Type B pancreatic cell (in vitro differentiated cells): ENCODE data around the gene GNB1L. TPM values are rescaled to one million over a fixed set of nuclear protein-coding genes. Genes with fewer than 3 reads are reported as not detected.
"Not testable (repeated sequence)": the region's sequence is repeated elsewhere in the genome, so short reads cannot be mapped to it uniquely, and the experiment has no call there.

ENCODE experiments used
- DNase-seq: peaks from one replicate; pipeline ENCODE4 v3.0.0; 2021; ENCODE audit warnings: mixed read lengths; ENCODE audit not compliant: unreplicated experiment; ENCODE audit errors: extremely low spot score
- H3K27ac Mint-ChIP-seq: 2 replicates; pipeline ENCODE4 v1.8.0; 2021; ENCODE audit warnings: mild to moderate bottlenecking, mixed read lengths
- H3K27me3 Mint-ChIP-seq: 2 replicates; pipeline ENCODE4 v1.8.0; 2021; ENCODE audit warnings: mixed read lengths
- H3K36me3 Mint-ChIP-seq: 2 replicates; pipeline ENCODE4 v1.8.0; 2021; ENCODE audit warnings: mixed read lengths
- H3K4me1 Mint-ChIP-seq: one replicate; pipeline ENCODE4 v1.8.0; 2021; ENCODE audit warnings: mixed read lengths; ENCODE audit not compliant: unreplicated experiment
- H3K4me3 Mint-ChIP-seq: 2 replicates; pipeline ENCODE4 v1.8.0; 2021; ENCODE audit warnings: mild to moderate bottlenecking, mixed read lengths
- H3K9me3 Mint-ChIP-seq: 2 replicates; pipeline ENCODE4 v1.8.0; 2021; ENCODE audit warnings: mixed read lengths
- total RNA-seq: library from RNA; stranded (reverse); gene quantifications from 2 replicates; pipeline ENCODE4 v1.2.1, GENCODE V29; 2021; ENCODE audit warnings: low replicate concordance
- TF ChIP-seq, protein P1 (sequence below): fragments of 200-600 bp; sonication (generic); conservative IDR thresholded peaks from 2 replicates; pipeline ENCODE4 v1.5.0; 2021; ENCODE audit warnings: antibody characterized with exemption, mild to moderate bottlenecking

GNB1L gene
- total RNA-seq, 1 donor from 2014 or later = 7.7 TPM

DNA sequence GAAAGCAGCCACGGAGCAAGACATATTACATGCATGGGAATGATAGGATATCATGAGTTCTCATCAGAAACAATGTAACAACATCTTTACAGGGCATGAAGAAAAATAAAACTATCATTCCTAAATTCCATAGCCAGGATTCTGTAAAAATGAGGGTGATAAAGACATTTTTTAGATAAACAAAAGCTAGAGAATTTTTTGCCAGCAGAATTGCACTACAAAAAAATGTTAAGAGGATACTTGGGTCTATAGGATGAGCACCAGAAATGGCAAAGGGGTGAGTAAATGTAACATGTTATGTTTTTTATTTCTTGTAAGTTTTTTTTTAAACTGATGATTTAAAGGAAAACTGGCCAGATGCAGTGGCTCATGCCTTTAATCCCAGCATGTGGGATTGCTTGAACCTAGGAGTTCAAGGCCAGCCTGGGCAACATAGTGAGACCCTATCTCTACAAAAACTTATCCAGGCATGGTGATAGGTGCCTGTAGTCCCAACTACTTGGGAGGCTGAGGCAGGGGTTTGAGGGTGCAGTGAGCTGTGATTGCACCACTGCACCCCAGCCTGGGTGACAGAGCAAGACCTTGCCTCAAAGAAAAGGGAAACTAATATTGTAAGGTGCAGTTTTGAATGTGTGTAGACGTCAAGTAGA is 60.9 kb downstream of the GNB1L start:
- Mint-ChIP-seq H3K36me3 (peaks cover 15% of the 10 kb centered on the region), H3K27ac (no peak overlapping the region), H3K4me3 (no peak overlapping the region), H3K9me3 (peaks cover 14% of the 10 kb centered on the region), H3K27me3 (no peaks in the 10 kb centered on the region), H3K4me1 (peaks cover 9% of the 10 kb centered on the region)
- no peak for DNase-seq
- TF ChIP-seq, protein P1, sequence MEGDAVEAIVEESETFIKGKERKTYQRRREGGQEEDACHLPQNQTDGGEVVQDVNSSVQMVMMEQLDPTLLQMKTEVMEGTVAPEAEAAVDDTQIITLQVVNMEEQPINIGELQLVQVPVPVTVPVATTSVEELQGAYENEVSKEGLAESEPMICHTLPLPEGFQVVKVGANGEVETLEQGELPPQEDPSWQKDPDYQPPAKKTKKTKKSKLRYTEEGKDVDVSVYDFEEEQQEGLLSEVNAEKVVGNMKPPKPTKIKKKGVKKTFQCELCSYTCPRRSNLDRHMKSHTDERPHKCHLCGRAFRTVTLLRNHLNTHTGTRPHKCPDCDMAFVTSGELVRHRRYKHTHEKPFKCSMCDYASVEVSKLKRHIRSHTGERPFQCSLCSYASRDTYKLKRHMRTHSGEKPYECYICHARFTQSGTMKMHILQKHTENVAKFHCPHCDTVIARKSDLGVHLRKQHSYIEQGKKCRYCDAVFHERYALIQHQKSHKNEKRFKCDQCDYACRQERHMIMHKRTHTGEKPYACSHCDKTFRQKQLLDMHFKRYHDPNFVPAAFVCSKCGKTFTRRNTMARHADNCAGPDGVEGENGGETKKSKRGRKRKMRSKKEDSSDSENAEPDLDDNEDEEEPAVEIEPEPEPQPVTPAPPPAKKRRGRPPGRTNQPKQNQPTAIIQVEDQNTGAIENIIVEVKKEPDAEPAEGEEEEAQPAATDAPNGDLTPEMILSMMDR = no peak

- Mint-ChIP-seq H3K4me1 (peaks cover 9% of the 10 kb centered on the region), H3K4me3 (no peak overlapping the region), H3K27ac (no peak overlapping the region), H3K9me3 (peaks cover 14% of the 10 kb centered on the region), H3K36me3 (peaks cover 15% of the 10 kb centered on the region), H3K27me3 (no peaks in the 10 kb centered on the region)
- TF ChIP-seq, protein P1 = no peak
- DNase-seq = no peak
These were observed 61.5 kb downstream of the GNB1L start for GRCh38 chr22:19793161-19793560.

DNA sequence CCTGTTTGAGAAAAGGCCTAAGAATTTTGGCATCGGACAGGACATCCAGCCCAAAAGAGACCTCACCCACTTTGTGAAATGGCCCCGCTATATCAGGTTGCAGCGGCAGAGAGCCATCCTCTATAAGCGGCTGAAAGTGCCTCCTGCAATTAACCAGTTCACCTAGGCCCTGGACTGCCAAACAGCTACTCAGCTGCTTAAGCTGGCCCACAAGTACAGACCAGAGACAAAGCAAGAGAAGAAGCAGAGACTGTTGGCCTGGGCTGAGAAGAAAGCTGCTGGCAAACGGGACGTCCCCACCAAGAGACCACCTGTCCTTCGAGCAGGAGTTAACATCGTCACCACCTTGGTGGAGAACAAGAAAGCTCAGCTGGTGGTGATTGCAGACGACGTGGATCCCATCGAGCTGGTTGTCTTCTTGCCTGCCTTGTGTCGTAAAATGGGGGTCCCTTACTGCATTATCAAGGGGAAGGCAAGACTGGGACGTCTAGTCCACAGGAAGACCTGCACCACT is 62.2 kb downstream of the GNB1L start:
- H3K27ac Mint-ChIP-seq, H3K4me1 Mint-ChIP-seq, H3K4me3 Mint-ChIP-seq, H3K27me3 Mint-ChIP-seq, DNase-seq: not testable (repeated sequence)
- Mint-ChIP-seq H3K36me3 (peaks cover 15% of the 10 kb centered on the region), H3K9me3 (peaks cover 14% of the 10 kb centered on the region)

DNA sequence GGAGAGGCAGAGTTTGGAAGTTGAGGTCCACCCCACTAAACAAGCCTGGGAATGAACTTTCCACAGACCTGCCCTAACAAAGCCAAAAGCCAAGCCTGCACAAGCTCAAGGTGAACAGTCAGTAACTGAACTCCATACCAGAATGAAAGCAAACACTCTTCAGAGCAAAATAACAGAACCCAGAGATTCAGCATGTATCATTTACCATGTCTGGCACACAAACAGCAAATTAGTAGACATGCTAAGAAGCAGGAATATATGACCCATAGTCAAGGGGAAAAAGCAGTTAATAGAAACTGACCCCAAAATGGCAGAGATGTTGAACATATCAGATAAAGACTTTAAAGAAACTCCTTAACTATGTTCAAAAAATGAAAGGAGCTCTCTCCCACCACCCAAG is 62.8 kb downstream of the GNB1L start:
- Mint-ChIP-seq H3K4me3 (no peak overlapping the region), H3K27ac (no peak overlapping the region), H3K27me3 (no peaks in the 10 kb centered on the region), H3K4me1 (peaks cover 8% of the 10 kb centered on the region), H3K36me3 (peaks cover 15% of the 10 kb centered on the region), H3K9me3 (peaks cover 14% of the 10 kb centered on the region)
- DNase-seq = no peak
- TF ChIP-seq, protein P1 = no peak

- Mint-ChIP-seq H3K4me3 (no peak overlapping the region), H3K4me1 (peaks cover 2% of the 10 kb centered on the region), H3K27me3 (no peaks in the 10 kb centered on the region), H3K36me3 (peaks cover 15% of the 10 kb centered on the region), H3K9me3 (peaks cover 14% of the 10 kb centered on the region), H3K27ac (no peak overlapping the region)
- TF ChIP-seq, protein P1 = no peak
- DNase-seq = no peak
These were observed 63.4 kb downstream of the GNB1L start for GRCh38 chr22:19791243-19791642.

GRCh38 chr22:19789828-19790227 is 64.8 kb downstream of the GNB1L start:
- DNase-seq = no peak
- H3K36me3 Mint-ChIP-seq = peaks cover 15% of the 10 kb centered on the region
- H3K4me3 Mint-ChIP-seq = no peak overlapping the region
- no peaks in the 10 kb centered on the region for H3K27me3 Mint-ChIP-seq
- peaks cover 14% of the 10 kb centered on the region for H3K9me3 Mint-ChIP-seq
- H3K27ac Mint-ChIP-seq = no peak overlapping the region
- H3K4me1 Mint-ChIP-seq = no peaks in the 10 kb centered on the region
- TF ChIP-seq, protein P1 = no peak
